Pancreas (tissue), 10 donors: Measurements from ENCODE around the gene PDE7B. TPM values are rescaled to one million over a fixed set of nuclear protein-coding genes. Genes with fewer than 3 reads are reported as not detected.
"Not testable (repeated sequence)": the region's sequence is repeated elsewhere in the genome, so short reads cannot be mapped to it uniquely, and the experiment has no call there.

Source experiments
- ATAC-seq, 4 donors: fragments of 200-7000 bp; cut with Tn5 transposase; one replicate each; pipeline versions ENCODE4 v1.8.0 to v1.9.1; 2020; ENCODE audit warnings: mild to moderate bottlenecking in 4 of 4, moderate library complexity in 4 of 4
- DNase-seq, 6 donors: peaks; one replicate each; pipeline ENCODE4 v3.0.0-alpha.2; 2020
- FAIRE-seq: peaks from 2 replicates; lab custom pipeline; 2012; peaks lifted over from hg19 to GRCh38; lab: Jason Lieb, UNC
- H3K27ac ChIP-seq, 4 donors: fragments of 200-600 bp; sonication (generic); 1 replicate in 3 of 4; 2 replicates in 1 of 4; pipeline versions ENCODE4 v1.5.0 to v1.8.0; 2020
- H3K27me3 ChIP-seq, 4 donors: fragments of 200-600 bp; one replicate each; pipeline ENCODE4 v1.8.0; 2021
- H3K36me3 ChIP-seq, 3 donors: fragments of 200-600 bp; sonication (generic) in 1 of 3; one replicate each; pipeline versions ENCODE4 v1.5.0 to v1.8.0; 2020 to 2021
- H3K4me1 ChIP-seq, 3 donors: fragments of 200-600 bp; one replicate each; pipeline ENCODE4 v1.8.0; 2021
- H3K4me3 ChIP-seq, 4 donors: fragments of 200-600 bp; sonication (generic) in 2 of 4; one replicate each; pipeline versions ENCODE4 v1.5.0 to v1.8.0; 2020 to 2021
- H3K9me3 ChIP-seq, 4 donors: fragments of 200-600 bp; one replicate each; pipeline ENCODE4 v1.8.0; 2021
- WGBS, 2 donors: extraction: QIAGEN DNeasy Blood & Tissue Kit; methylation state at CpG; one replicate each; pipeline ENCODE4 v1.1.7; 2013; 5-methylcytosine and 5-hydroxymethylcytosine counted together
- intact Hi-C, 3 donors: fragments of 100-400 bp; cut with DNase I; formaldehyde crosslinking; loops; one replicate each; pipeline versions ENCODE4 v1.11.1 to v1.14.2; 2022
- polyA plus RNA-seq, 2 donors: library from polyadenylated mRNA; stranded (reverse); fragments of 200-250 nt; gene quantifications; one replicate each; pipeline ENCODE4 v1.2.3, GENCODE V29; 2013
- total RNA-seq, 6 donors: library from RNA; stranded (reverse); fragmentation: NEBNext Ultra II Directional in 4 of 6; extraction: Animal tissue kit (Norgen Biotek cat#: 25700) in 4 of 6; gene quantifications; one replicate each; pipeline versions ENCODE4 v1.2.1 to v1.2.4, GENCODE V29; 2021 to 2023
- TF ChIP-seq, protein P1 (sequence below), 4 donors: fragments of 200-600 bp; sonication (generic) in 3 of 4; IDR thresholded peaks; one replicate each; pipeline versions ENCODE4 v1.5.0 to v1.8.0; 2021; ENCODE audit warnings: antibody characterized with exemption in 4 of 4
- donor health status: healthy with polysubstance abuse.
- donor health status: DM: no; HTN: no; CAD: no; lungs with moderate emphysema.
- donor health status: DM: no; HTN: no; CAD: no.
- donor health status: control.
- donor health status: control.
- donor health status: Bipolar disorder and iron deficiency.
- donor health status: DM: yes; HTN: yes; CAD: no.
- donor health status: DM: no; HTN: no; CAD: no.
- donor health status: DM: no; HTN: no; CAD: no.
- donor health status: DM: yes; HTN: yes; CAD: no.

The PDE7B gene
- total and polyA plus RNA-seq, 8 donors, result 0.38 to 1.7 (median 0.76) TPM

DNA sequence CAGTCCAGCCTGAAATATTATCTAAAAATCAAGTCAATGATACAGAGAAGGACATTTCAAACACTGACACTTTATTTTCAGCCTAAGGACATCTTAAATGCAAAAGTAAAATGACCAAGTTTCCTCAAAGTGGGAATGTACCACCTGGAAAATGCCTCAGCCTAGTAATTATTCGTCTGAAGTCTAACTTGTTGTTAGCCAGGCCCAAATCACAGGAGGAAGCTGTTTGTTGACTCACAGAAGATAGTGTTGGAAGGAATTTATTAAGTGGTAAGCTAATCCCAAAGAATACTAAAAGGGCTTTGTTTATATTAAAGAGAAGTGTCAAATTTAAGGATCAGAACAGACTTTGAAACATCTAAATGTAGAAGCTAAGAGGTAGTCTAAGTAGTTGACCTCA, 2.5 kb downstream of the PDE7B start:
- no peak for FAIRE-seq
- Histone ChIP-seq H3K4me1 (peaks cover 0 to 8% (median 4%) of the 10 kb centered on the region in 3 donors), H3K4me3 (no peak overlapping the region), H3K36me3 (no peaks in the 10 kb centered on the region), H3K27ac (no peak overlapping the region), H3K27me3 (no peaks in the 10 kb centered on the region), H3K9me3 (no peaks in the 10 kb centered on the region)
- DNase-seq, result no peak
- TF ChIP-seq, protein P1, sequence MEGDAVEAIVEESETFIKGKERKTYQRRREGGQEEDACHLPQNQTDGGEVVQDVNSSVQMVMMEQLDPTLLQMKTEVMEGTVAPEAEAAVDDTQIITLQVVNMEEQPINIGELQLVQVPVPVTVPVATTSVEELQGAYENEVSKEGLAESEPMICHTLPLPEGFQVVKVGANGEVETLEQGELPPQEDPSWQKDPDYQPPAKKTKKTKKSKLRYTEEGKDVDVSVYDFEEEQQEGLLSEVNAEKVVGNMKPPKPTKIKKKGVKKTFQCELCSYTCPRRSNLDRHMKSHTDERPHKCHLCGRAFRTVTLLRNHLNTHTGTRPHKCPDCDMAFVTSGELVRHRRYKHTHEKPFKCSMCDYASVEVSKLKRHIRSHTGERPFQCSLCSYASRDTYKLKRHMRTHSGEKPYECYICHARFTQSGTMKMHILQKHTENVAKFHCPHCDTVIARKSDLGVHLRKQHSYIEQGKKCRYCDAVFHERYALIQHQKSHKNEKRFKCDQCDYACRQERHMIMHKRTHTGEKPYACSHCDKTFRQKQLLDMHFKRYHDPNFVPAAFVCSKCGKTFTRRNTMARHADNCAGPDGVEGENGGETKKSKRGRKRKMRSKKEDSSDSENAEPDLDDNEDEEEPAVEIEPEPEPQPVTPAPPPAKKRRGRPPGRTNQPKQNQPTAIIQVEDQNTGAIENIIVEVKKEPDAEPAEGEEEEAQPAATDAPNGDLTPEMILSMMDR (IDR thresholded peaks at IDR 0.05), result no peak
- WGBS, 2 donors, result 21 to 26% methylated on average over 1 of the region's 1 CpG
- ATAC-seq, result no peak
- intact Hi-C loops, result no loop called here

GRCh38 chr6:135854799-135855198, 3.3 kb downstream of the PDE7B start:
- TF ChIP-seq, protein P1 (IDR thresholded peaks at IDR 0.05), result no peak
- Histone ChIP-seq H3K4me1 (peaks cover 0 to 8% (median 4%) of the 10 kb centered on the region in 3 donors), H3K9me3 (no peaks in the 10 kb centered on the region), H3K4me3 (no peak overlapping the region), H3K27me3 (no peaks in the 10 kb centered on the region), H3K36me3 (no peaks in the 10 kb centered on the region), H3K27ac (no peak overlapping the region)
- DNase-seq, result no peak
- ATAC-seq, result no peak
- no peak for FAIRE-seq
- intact Hi-C loops, result no loop called here
- 96 to 98% methylated on average over 2 of the region's 2 CpGs for WGBS, 2 donors

DNA sequence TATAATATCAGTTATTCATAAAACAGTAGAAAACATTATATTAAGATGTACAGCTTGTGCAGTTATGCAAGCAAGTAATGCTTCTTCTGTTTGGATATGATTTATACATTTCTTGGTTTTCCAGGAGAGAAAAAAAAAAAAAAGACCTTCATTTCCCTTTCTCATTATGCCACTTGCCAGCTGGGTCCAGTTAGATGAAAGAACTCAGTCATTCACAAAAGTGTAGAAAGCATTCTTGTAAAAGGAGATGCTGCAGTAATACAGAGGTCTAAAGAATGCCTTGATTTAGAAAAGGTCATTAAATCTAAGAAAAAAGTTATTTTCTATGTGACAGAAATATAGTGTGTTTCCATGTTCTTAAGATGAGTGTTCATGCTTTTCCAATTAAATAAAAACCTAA, 7.4 kb downstream of the PDE7B start:
- intact Hi-C loops, result no loop called here
- H3K27ac ChIP-seq, result no peak overlapping the region
- TF ChIP-seq, protein P1 (IDR thresholded peaks at IDR 0.05), result no peak
- ATAC-seq (no peak), DNase-seq (no peak), FAIRE-seq (no peak)
- no peaks in the 10 kb centered on the region for H3K27me3 ChIP-seq
- no peaks in the 10 kb centered on the region for H3K4me1 ChIP-seq
- H3K4me3 ChIP-seq, result no peak overlapping the region
- H3K9me3 ChIP-seq, result no peaks in the 10 kb centered on the region
- no peaks in the 10 kb centered on the region for H3K36me3 ChIP-seq

GRCh38 chr6:135860361-135860760, 8.9 kb downstream of the PDE7B start:
- WGBS, 2 donors, result 88 to 92% methylated on average over 2 of the region's 2 CpGs
- H3K4me3 ChIP-seq, result no peak overlapping the region
- TF ChIP-seq, protein P1 (IDR thresholded peaks at IDR 0.05), result no peak
- DNase-seq (no peak), ATAC-seq (no peak), FAIRE-seq (no peak)
- H3K27ac ChIP-seq, result no peak overlapping the region
- intact Hi-C loops, result no loop called here
- no peaks in the 10 kb centered on the region for H3K36me3 ChIP-seq
- H3K4me1 ChIP-seq, result no peaks in the 10 kb centered on the region
- no peaks in the 10 kb centered on the region for H3K27me3 ChIP-seq
- no peaks in the 10 kb centered on the region for H3K9me3 ChIP-seq

DNA sequence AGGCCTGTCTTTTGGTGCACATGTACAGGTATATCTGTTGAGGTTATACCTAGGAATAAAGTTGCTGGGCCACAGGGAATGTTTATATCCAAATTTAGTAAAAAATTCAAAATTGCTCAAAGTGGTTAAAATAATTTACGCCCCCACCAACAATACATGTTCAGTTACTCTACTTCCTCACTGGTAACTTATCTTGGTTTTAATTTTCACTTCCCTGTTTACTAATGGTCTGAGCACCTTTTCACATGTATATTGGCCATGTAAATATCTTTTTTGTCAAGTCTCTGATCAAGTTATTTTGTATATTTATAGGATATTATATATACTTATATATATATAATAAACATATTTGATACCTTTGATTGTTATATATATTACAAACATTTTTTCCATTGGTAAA, 9.7 kb downstream of the PDE7B start:
- 89 to 94% methylated on average over 1 of the region's 1 CpG for WGBS, 2 donors
- H3K27me3 ChIP-seq, result no peaks in the 10 kb centered on the region
- ATAC-seq, result no peak
- H3K4me1 ChIP-seq, result no peaks in the 10 kb centered on the region
- TF ChIP-seq, protein P1 (IDR thresholded peaks at IDR 0.05), result no peak
- H3K27ac ChIP-seq, result no peak overlapping the region
- peak; percentile 89 for FAIRE-seq
- no peak overlapping the region for H3K4me3 ChIP-seq
- intact Hi-C loops, result no loop called here
- H3K9me3 ChIP-seq, result no peaks in the 10 kb centered on the region
- no peaks in the 10 kb centered on the region for H3K36me3 ChIP-seq
- no peak for DNase-seq

DNA sequence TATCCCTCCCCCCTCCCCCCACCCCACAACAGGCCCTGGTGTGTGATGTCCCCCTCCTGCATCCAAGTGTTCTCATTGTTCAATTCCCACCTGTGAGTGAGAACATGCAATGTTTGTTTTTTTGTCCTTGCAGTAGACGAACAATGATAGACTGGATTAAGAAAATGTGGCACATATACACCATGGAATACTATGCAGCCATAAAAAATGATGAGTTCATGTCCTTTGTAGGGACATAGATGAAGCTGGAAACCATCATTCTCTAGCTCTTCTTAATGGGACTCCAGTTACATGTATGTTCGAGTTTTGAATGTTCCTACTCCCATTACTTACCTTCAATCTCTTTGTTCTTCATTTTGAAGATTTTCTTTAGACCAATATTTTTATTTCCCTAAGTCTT, 13.4 kb downstream of the PDE7B start:
- intact Hi-C loops, H3K27me3 ChIP-seq, H3K27ac ChIP-seq, ATAC-seq, H3K9me3 ChIP-seq, H3K4me1 ChIP-seq, H3K4me3 ChIP-seq, H3K36me3 ChIP-seq, FAIRE-seq, DNase-seq: not testable (repeated sequence)
- 76 to 80% methylated on average over 2 of the region's 2 CpGs for WGBS, 2 donors
